Measurements from ENCODE around the gene DGKB.

DNA sequence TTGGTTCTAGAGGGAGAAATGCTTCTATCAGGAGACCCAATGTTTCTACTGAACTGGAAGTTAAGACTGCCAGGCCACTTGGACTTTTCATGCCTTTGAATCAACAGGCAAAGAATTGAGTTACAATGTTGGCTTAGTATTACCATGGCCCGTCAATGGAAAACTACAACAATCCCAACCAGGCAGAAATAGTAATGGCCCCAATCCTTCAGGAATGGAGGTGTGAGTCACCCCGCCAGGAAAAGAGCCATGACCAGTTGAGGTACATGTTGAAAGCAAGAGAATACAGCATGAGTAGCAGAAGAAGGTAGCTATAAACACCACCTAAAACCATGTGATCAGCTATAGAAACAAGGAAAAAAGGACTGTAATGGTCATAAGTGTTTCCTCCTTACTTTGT is 101.9 kb downstream of the DGKB start:
- TF ChIP-seq, protein P1, sequence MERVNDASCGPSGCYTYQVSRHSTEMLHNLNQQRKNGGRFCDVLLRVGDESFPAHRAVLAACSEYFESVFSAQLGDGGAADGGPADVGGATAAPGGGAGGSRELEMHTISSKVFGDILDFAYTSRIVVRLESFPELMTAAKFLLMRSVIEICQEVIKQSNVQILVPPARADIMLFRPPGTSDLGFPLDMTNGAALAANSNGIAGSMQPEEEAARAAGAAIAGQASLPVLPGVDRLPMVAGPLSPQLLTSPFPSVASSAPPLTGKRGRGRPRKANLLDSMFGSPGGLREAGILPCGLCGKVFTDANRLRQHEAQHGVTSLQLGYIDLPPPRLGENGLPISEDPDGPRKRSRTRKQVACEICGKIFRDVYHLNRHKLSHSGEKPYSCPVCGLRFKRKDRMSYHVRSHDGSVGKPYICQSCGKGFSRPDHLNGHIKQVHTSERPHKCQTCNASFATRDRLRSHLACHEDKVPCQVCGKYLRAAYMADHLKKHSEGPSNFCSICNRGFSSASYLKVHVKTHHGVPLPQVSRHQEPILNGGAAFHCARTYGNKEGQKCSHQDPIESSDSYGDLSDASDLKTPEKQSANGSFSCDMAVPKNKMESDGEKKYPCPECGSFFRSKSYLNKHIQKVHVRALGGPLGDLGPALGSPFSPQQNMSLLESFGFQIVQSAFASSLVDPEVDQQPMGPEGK (CRISPR knock-in tag; IDR thresholded peaks at IDR 0.05; ENCODE audit: borderline replicate concordance) = no peak
- TF ChIP-seq ZNF8 (CRISPR knock-in tag; IDR thresholded peaks at IDR 0.05) (no peak), ZFP3 (CRISPR knock-in tag; IDR thresholded peaks at IDR 0.05) (no peak), RARB (CRISPR knock-in tag; IDR thresholded peaks at IDR 0.05) (no peak), ZC3H10 (CRISPR knock-in tag; IDR thresholded peaks at IDR 0.05) (no peak)

Measured in SK-N-SH treated with all-trans-retinoic acid at 6 μM for 48 hours (cell line).